GM13977 (cell line): ENCODE data around the gene TMBIM6.

Experiments used
- DNase-seq: peaks from one replicate; pipeline ENCODE4 v3.0.0; 2012; ENCODE audit warnings: low spot score
- in situ Hi-C: fragments of 300-500 bp; cut with MboI; formaldehyde crosslinking; loops from one replicate; pipeline ENCODE4 v1.12.0; 2022; ENCODE audit warnings: low sequenced_read_pairs, low pct_unique_long_range_greater_than_20kb, mixed read lengths, inconsistent platforms; ENCODE audit not compliant: unreplicated experiment
- TF ChIP-seq, protein P1 (sequence below): IDR thresholded peaks from 2 replicates; pipeline ENCODE4 v1.5.1; 2012; ENCODE audit warnings: mild to moderate bottlenecking, control low read depth; ENCODE audit not compliant: insufficient read depth; ENCODE audit errors: extremely low read depth, missing control alignments

TMBIM6 gene

DNA sequence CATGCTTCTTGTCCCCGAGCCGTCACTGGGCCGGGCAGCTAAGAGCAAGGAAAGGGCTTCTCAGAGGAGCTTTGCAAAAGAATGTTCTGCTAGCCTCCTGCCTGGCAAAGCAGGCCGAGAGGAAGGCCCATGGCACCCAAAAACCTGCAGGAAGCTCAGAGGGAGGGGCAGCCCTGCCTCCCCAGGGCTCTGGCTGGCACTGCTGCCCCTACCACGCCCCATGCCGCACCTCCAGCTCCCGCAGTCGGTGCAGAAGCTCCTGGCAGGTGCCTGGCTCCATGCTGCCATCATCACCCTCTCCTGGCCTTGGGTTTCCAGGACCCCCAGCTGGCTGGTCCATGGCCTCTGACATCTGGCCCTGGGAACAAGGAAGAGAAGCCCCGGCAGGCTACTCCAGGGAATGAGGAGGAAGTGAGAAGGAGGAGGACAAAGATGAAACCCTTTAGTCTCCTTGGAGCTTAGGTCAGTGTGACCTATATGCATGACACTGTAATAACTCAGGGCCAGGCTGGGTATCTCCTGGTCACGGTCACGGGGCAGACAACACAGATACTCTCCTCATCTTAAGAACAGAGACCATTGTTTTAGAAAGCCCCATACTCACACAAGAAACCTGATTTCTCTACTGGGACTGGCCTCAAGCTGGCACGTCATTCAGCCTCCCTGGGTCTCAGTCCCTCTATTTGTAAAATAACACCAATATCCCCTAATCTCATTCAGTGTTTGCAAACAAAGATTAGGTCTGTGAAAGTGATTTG is 62.5 kb downstream of the TMBIM6 start:
- in situ Hi-C loops, result no loop called here
- TF ChIP-seq, protein P1, sequence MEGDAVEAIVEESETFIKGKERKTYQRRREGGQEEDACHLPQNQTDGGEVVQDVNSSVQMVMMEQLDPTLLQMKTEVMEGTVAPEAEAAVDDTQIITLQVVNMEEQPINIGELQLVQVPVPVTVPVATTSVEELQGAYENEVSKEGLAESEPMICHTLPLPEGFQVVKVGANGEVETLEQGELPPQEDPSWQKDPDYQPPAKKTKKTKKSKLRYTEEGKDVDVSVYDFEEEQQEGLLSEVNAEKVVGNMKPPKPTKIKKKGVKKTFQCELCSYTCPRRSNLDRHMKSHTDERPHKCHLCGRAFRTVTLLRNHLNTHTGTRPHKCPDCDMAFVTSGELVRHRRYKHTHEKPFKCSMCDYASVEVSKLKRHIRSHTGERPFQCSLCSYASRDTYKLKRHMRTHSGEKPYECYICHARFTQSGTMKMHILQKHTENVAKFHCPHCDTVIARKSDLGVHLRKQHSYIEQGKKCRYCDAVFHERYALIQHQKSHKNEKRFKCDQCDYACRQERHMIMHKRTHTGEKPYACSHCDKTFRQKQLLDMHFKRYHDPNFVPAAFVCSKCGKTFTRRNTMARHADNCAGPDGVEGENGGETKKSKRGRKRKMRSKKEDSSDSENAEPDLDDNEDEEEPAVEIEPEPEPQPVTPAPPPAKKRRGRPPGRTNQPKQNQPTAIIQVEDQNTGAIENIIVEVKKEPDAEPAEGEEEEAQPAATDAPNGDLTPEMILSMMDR, result no peak
- no peak for DNase-seq

DNA sequence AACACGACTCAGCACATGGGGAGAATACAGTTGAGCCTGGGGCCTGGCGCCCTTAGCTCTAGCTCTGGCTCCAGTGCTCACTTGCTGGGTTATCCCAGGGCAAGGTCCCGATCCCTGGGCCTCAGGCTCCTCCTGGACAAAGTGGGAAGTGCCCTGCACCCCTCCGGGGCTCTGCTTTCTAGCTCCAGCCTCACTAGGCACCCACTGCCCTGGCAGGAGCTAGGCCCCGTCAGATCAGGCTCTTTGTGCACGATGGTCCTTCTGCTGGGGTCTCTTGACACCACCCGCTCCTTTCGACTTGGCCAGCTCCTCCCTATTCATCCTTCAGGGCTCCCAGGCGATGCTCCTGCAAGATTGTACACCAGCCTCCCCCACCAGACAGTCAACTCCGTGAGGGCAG is 63.5 kb downstream of the TMBIM6 start:
- no peak for DNase-seq
- in situ Hi-C loops, result no loop called here
- TF ChIP-seq, protein P1, result no peak

DNA sequence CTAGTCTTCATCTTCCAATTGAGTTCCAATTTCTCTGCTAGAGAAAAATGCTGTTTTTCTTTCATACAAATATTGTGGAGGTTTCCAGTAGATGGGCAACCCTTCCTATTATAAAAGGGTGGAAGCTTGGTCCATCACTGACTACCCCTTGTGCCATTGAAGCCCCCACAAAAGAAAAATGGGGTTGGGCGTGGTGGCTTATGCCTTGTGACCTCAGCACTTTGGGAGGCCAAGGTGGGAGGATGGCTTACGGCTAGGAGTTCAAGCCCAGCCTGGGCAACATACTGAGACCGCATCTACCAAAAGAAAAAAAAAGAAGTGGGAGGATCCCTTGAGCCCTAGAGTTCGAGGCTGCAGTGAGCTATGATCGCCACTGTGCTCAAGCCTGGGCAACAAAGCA is 64.1 kb downstream of the TMBIM6 start:
- no peak for DNase-seq
- TF ChIP-seq, protein P1, result no peak
- in situ Hi-C loops, result no loop called here

DNA sequence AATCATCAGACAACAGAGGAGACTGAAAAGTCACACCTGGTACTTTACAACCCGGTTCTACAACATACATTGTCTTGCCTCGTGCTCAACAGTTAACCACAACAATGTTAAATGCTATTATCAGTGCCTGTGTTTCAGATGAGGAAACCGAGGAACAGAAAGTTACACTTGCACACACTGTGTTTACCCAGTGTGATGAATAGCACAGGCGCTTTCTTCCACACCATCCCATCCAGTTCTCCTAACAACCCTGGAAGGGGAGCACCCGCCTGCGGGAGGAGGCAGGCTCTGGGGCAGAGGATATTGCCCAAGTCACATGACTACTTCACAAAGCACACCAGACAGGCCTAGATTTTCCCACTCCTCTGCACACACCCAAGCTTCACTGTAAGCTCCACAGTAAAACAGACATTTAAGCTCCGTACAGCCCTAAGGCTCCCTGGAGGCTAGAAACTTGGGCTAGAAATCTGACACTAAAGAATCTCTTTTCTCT is 65.0 kb downstream of the TMBIM6 start:
- TF ChIP-seq, protein P1, result no peak
- in situ Hi-C loops, result no loop called here
- no peak for DNase-seq

DNA sequence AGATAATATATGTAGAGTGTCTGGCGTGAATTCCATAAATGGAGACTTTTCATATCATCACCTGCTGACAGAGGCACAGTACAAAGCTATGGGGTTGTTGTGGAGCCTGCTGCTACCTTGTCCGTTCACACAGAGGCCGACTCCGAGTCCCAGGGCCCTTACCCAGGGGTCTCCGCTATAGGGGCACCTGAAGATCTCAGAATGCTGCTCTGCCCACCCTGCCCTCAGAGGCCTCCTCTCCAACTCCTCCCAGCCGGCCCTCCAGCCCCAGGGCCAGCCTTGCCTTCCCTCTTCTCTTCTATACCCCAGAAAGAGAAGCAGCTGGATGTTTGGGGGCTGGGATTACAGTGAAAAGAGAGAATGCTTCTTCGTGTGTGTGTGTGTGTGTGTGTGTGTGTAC is 65.5 kb downstream of the TMBIM6 start:
- in situ Hi-C loops, result no loop called here
- no peak for DNase-seq
- TF ChIP-seq, protein P1, result no peak

DNA sequence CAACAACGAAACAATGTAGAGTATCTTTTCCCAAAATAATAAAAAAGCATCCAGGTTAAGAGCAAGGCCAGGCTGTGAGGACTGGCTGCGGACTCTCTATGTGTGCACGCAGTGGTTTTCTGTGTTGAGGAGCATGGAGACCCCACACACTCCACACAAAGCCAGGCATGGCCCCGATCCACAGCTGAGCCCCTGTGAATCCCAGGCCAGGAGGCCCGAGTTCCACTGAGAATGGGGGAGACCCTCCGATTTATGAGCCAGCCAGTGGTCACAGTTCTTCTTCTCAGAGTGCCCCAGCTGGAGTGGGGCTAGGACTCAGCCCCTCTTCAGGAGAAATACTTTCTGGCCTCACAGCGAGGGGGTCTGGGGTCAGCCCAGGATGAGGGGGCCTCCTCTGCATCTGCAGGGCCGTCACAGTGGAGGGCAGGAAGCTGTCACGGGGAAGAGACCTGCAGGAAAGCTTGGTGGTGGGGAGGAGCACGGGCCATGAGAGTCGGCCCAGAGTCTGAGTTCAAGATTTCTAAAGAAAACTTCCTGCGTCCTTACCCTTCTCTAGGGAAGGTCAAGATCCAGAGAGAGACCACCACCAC is 66.7 kb downstream of the TMBIM6 start:
- no peak for DNase-seq
- TF ChIP-seq, protein P1, result no peak
- in situ Hi-C loops, result no loop called here
